ENCODE data around the gene NT5C1A.

NT5C1A gene

GRCh38 chr1:39635871-39636210 lies 36.1 kb downstream of the NT5C1A start:
- DNase-seq (ENCODE audit: low read depth) = no peak
- no peak overlapping the region for H3K4me3 ChIP-seq (ENCODE audit: low read length)
- no peak for TF ChIP-seq CTCF (conservative IDR thresholded peaks at IDR 0.05; ENCODE audit: low read depth, low read length)

- DNase-seq (ENCODE audit: low read depth) = no peak
- no peak overlapping the region for H3K4me3 ChIP-seq (ENCODE audit: low read length)
- TF ChIP-seq CTCF (conservative IDR thresholded peaks at IDR 0.05; ENCODE audit: low read depth, low read length) = no peak
These were observed 36.6 kb downstream of the NT5C1A start for GRCh38 chr1:39635205-39635870.

GRCh38 chr1:39633422-39633821 lies 38.5 kb downstream of the NT5C1A start:
- H3K4me3 ChIP-seq (ENCODE audit: low read length) = no peak overlapping the region
- no peak for DNase-seq (ENCODE audit: low read depth)
- TF ChIP-seq CTCF (conservative IDR thresholded peaks at IDR 0.05; ENCODE audit: low read depth, low read length) = no peak

GRCh38 chr1:39632682-39633417 lies 39.1 kb downstream of the NT5C1A start:
- no peak for TF ChIP-seq CTCF (conservative IDR thresholded peaks at IDR 0.05; ENCODE audit: low read depth, low read length)
- H3K4me3 ChIP-seq (ENCODE audit: low read length) = no peak overlapping the region
- DNase-seq (ENCODE audit: low read depth) = no peak

- H3K4me3 ChIP-seq (ENCODE audit: low read length) = no peak overlapping the region
- no peak for TF ChIP-seq CTCF (conservative IDR thresholded peaks at IDR 0.05; ENCODE audit: low read depth, low read length)
- DNase-seq (ENCODE audit: low read depth) = no peak
These were observed 39.6 kb downstream of the NT5C1A start for GRCh38 chr1:39632323-39632681.

- no peak for DNase-seq (ENCODE audit: low read depth)
- H3K4me3 ChIP-seq (ENCODE audit: low read length) = no peak overlapping the region
- TF ChIP-seq CTCF (conservative IDR thresholded peaks at IDR 0.05; ENCODE audit: low read depth, low read length) = no peak
These were observed 40.3 kb downstream of the NT5C1A start for GRCh38 chr1:39631361-39632322.

Measured in retinal pigment epithelial cell (primary cell).